Stimulated activated CD8-positive, alpha-beta memory T cell treated with anti-CD3 and anti-CD28 coated beads, Interleukin-7, amount 100 ng/mL, for 48 hours (primary cell): ENCODE data around the gene LRP3.
"Not testable (repeated sequence)": the region's sequence is repeated elsewhere in the genome, so short reads cannot be mapped to it uniquely, and the experiment has no call there.

ENCODE experiments used
- DNase-seq, 2 donors: peaks; one replicate each; pipeline ENCODE4 v3.0.0-alpha.2; 2020; ENCODE audit warnings: low read depth in 1 of 2; ENCODE audit errors: extremely low read depth in 1 of 2

The LRP3 gene, protein sequence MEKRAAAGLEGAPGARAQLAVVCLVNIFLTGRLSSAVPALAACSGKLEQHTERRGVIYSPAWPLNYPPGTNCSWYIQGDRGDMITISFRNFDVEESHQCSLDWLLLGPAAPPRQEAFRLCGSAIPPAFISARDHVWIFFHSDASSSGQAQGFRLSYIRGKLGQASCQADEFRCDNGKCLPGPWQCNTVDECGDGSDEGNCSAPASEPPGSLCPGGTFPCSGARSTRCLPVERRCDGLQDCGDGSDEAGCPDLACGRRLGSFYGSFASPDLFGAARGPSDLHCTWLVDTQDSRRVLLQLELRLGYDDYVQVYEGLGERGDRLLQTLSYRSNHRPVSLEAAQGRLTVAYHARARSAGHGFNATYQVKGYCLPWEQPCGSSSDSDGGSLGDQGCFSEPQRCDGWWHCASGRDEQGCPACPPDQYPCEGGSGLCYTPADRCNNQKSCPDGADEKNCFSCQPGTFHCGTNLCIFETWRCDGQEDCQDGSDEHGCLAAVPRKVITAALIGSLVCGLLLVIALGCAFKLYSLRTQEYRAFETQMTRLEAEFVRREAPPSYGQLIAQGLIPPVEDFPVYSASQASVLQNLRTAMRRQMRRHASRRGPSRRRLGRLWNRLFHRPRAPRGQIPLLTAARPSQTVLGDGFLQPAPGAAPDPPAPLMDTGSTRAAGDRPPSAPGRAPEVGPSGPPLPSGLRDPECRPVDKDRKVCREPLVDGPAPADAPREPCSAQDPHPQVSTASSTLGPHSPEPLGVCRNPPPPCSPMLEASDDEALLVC

DNA sequence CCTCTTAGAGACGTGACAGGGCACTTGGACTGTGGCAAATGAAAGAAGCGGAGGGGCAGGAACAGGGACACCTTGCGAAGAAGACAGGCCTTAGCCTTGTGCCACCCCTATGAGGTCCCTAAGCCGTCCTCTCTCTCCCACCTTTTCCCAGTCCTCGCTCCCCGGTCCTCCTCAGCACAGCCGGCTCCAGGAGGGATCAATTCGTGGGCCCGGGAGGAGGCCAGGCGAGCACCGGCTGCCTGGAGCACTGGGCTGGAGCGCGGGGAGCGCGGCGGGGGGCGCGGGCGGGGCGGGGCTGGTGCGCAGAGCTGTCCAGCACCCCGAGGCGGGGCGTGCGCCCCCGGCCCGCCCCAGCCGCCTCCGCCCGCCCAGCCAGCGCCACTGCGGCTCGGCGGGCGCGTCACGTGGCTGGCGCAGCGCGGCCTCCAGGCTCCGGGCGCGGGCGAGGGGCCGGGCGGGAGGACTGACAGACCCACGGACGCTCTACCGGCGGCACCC lies at the start of gene LRP3:
Gene LRP3 (plus strand): TSS at position 466 of the 498 bp plus-strand sequence. CDS start 456 bp downstream, outside the sequence.
- DNase-seq, result no peak

DNA sequence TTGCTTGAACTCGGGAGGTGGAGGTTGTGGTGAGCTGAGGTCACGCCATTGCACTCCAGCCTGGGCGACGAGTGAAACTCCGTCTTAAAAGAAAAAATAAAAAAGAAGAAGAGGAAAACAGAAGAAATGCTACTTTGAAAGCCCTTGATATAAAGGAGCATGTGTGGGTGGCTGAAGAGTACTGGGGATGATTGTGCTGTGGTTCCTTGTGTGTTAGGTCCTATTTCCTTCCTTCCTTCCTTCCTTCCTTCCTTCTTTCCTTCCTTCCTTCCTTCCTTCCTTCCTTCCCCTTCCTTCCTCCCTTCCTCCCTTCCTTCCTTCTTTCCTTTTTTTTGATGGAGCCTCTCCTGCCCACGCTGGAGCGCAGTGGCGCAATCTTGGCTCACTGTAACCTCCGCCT lies 47.9 kb upstream of the LRP3 start:
- DNase-seq, result no peak

DNA sequence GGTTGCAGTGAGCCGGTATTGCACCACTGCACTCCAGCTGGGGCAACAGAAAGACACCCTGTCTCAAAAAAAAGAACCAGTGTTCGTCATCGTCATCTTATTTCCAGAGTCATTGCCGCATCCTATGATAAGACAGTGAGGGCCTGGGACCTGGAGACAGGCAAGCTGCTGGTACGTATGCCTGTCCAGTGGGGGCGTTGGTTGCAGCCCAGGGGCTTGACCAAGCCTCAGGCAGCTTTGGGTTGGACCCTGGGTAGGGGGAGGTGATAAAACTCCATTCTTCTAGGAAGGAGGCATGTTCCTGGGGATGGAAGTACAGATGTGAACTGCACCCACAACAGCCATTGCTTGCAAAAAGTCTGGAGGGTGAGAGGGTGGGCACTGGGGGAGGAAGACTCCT lies 46.6 kb upstream of the LRP3 start:
- DNase-seq, result no peak

DNA sequence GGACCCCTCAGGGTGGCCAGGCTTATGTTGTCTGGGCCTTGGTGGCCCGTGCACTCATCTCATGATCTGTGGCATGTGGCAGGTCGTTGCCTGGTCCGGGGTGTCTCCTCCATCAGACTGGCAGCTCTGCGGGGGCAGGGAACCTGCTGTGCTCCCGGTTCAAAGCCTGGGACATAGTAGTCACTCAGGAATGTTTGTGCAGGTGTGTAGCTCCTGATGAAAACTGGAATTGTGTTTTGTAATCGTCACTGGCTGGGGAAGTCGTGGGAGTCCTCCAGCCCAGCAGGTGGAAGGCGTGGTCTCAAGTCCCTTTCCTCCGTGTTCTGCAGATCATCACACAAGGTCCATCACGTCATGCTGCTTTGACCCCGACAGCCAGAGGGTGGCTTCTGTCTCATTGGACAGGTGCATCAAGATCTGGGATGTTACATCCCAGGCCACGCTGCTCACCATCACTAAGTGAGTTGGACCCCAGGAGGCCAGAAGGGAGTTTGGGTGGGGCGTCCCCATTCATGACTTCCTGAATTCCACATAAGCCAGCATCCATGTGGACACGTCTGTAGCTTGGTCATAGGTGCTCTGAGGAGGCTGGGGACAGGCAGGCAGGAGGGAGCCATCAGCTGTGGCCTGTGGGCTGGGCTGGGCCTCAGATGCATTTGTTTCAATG lies 43.1 kb upstream of the LRP3 start:
- no peak for DNase-seq

DNA sequence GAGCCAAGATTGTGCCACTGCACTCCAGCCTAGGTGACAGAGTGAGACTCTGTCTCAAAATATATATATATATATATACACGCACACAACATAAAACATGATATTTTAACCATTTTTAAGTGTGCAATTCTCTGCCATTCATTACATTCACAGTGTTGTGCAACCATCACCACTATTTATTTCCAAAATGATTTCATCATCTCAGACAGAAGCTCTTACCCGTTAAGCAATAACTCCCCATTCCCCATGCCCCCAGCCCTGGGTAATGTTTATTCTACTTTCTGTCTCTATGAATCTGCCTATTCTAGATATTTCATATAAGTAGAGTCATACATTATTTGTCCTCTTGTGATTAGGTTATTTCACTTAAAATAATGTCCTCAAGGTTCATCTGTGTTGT lies 42.0 kb upstream of the LRP3 start:
- no peak for DNase-seq

DNA sequence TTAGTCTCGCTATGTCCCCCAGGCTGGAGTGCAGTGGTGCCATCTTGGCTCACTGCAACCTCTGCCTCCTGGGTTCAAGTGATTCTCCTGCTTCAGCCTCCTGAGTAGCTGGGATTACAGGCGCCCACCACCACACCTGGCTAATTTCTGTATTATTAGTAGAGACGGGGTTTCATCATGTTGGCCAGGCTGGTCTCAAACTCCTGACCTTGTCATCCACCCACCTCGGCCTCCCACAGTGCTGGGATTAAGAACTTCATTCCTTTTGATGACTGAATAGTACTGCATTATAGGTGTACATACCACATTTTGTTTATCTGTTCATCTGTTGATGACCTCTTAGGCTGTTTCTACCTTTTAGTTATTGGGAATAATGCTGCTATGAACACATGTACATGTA lies 41.5 kb upstream of the LRP3 start:
- not testable (repeated sequence) for DNase-seq

DNA sequence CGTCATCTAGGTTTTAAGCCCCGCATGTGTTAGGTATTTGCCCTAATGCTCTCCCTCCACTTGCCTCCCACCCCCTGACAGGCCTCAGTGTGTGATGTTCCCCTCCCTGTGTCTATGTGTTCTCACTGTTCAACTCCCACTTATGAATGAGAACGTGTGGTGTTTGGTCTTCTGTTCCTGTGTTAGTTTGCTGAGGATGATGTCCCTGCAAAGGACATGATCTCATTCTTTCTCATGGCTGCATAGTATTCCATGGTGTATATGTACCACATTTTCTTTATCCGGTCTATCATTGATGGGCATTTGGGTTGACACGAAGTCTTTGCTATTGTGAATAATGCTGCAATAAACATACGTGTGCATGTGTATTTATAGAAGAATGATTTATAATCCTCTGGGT lies 39.8 kb upstream of the LRP3 start:
- not testable (repeated sequence) for DNase-seq

DNA sequence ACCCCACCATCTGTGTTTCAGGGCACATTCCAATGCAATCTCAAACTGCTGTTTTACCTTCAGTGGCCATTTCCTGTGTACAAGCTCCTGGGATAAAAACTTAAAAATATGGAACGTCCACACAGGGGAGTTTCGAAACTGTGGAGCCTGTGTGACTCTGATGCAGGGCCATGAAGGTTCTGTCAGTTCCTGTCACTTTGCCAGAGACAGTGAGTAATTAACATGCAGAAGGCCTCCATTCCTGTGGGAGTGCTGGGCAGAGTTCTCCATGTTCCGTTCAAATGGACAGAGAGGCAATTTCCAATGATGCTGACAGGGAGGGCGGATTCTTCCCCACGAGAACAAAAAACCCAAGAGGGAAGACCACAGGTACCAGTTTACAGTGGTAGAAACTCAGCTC lies 37.8 kb upstream of the LRP3 start:
- no peak for DNase-seq

DNA sequence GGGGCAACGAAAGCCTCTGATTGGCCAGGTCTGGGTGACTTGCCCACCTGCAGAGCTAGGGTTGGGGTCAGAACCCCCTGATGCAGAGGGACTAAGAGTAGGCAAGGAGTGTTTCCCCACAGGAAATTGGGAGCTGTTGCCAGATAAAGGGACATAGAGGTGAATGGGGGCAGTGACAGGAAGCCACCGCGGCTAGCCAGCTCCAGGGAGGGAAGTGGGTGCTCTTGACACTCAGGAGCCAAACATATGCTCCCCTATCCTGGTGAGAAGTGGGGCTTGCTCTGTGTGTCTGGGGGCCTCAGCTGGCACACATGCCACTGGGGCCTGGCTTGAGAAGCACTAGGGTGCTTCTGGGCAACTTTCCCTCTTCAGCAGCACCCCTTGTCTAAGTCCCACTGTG lies 36.2 kb upstream of the LRP3 start:
- DNase-seq, result no peak

DNA sequence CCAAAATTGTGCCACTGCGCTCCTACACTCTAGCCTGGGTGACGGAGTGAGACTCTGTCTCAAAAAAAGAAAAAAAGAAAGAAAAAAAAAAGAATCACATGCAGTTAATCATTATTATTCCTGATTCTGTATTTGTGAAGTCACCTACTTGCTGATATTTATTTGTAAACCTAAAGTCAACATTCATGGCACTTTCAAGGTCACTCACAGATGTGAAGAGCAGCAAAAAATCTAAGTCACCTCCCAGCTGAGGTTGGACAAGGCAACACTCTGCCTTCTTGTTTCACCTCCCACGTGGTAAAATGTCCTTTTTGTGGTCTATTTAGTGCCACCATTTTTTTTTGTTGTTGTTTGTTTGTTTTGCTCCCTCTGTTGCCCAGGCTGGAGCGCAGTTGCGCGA lies 35.8 kb upstream of the LRP3 start:
- no peak for DNase-seq

DNA sequence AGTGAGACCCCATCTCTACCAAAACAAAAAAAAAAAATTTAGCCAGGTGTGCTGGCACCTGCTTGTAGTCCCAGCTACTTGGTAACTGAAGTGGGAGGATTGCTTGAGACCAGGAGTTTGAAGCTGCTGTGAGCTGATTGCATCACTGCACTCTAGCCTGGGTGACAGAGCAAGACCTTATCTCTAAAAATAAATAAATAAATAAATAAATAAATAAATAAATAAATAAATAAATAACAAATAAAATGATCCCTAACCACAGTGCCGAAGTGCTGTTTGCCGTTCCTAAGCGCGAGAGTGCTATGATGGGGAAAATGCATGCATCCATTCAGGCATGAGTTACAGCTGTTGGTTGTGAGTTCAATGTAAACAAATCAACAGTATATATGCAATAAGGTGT lies 35.0 kb upstream of the LRP3 start:
- DNase-seq, result no peak

DNA sequence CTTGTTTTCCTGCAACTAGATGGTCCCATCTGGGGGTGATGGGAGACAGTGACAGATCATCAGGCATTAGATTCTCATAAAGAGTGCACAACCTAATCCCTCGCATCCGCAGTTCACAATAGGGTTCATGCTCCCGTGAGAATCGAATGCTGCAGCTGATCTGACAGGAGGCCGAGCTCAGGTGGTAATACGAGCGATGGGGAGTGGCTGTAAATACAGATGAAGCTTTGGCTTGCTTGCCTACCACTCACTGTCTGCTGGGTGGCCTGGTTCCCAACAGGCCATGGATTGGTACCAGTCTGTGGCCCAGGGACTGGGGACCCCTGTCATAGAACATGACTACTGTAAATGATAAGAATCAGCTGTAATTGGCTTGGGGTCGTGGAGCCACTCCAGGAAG lies 34.2 kb upstream of the LRP3 start:
- no peak for DNase-seq

DNA sequence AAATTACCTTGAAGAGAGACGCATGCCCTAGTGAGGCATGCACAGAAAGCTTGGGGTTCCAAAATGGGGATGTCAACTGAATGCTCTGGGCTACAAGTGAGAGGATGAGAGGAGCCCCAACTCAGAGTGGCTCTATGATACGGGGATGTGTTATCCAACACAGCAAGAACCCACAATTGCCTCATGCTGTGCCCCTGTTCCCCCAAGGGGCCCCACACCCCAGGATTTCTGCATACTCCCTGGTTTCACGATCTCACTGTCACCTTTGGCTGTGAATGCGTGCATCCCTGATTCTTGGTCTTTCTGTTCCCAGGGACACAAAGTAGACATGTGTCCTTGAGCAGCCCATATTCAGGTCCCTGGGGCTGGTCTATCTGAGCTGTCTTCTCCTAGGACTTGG lies 32.9 kb upstream of the LRP3 start:
- DNase-seq, result no peak

DNA sequence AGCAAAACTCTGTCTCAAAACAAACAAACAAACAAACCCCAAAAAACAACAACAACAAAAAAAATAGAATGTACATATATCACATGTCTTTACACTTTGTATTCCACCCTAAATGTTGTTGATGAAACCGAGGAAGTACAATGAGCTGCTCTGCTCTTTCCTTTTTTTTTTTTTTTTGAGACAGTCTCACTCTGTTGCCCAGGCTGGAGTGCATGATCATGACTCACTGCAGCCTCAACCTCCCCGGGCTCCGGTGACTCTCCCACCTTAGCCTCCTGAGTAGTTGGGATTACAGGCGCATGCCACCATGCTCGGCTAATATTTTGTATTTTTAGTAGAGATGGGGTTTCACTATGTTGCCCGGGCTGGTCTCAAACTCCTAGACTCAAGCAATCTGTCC lies 30.6 kb upstream of the LRP3 start:
- no peak for DNase-seq

DNA sequence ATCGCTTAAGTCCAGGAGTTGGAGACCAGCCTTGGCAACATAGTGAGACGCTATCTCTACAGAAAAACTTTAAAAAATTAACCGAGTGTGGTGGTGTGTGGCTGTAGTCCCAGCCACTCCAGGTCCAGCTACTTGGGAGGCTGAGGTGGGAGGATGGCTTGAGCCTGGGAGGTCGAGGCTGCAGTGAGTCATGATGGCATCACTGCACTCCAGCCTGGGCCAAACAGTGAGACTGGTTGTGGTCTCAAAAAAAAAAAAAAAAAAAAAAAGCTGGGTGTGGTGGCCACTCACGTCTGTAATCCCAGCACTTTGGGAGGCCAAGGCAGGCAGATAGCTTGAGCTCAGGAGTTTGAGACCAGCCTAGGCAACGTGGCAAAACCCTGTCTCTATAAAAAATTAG lies 28.1 kb upstream of the LRP3 start:
- DNase-seq, result not testable (repeated sequence)

DNA sequence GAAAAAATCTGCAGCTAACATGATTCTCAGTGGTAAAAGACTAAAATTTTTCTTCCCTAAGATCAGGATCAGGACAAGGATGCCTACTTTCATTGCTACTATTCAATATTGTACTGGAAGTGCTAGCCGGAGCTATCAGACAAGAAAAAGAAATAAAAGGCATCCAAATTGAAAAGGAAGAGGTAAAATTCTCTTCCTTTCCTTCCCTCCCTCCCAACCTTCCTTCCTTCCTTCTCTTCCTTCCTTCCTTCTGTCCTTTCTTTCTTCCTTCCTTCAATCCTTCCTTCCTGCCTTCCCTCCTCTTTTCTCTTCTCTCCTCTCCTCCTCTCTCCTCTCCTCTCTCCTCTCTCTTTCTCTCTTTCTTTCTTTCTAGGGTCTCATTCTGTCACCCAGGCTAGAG lies 26.7 kb upstream of the LRP3 start:
- DNase-seq, result no peak

DNA sequence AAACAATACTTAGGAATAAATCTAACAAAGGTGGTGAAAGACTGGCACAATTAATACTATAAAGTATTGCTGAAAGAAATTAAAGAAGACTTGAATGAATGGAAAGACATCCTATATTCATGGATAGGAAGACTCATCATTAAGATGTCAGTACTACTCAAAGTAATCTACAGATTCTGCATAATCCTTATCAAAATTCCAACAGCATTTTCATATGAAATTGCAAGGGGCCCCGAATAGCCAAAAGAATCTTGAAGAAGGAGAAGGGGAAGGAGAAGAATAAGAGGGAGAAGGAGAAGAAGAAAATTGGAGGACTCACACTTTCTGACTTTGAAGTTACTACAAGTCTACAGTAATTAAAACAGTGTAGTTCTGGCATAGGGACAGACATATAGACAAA lies 25.6 kb upstream of the LRP3 start:
- no peak for DNase-seq

DNA sequence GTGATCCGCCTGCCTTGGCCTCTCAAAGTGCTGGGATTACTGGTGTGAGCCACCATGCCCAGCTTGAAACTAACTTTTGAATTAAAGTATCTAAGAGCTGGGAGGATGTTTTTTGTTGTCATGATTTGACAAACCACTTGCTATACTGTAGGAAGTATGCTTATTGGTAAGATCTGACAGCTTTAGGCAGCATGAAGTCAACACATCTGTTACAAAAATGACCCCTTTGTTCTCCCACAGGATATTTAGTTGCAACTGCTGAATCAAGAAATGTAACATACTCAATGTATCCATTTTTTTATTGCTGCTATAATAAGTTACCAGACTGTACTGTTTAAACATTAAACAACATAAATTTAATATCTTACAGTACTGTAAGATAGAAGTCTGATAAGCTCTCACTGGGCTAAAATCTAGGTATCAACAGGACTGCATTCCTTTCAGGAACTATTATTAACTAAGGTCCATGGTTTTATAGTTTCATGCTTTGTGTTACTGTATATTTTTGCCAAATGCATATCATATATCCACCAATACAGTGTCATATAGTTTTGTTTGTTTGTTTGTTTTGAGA lies 22.8 kb upstream of the LRP3 start:
- no peak for DNase-seq

DNA sequence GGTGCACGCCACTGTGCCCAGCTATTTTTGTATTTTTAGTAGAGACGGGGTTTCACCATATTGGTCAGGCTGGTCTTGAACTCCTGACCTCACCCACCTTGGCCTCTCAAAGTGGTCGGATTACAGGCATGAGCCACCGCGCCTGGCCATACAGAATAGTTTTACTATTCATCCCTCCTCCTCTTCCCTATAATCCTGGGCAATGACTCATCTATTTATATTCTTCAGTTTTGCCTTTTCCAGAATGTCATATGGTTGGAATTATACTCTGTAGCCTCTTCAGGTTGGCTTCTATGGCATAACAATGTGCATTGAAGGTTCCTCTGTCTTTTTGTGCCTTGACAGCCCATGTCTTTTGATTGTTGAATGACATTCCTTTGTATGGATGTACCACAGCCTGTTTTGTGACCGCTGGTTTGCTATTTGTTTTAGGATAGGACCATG lies 22.2 kb upstream of the LRP3 start:
- DNase-seq, result no peak

DNA sequence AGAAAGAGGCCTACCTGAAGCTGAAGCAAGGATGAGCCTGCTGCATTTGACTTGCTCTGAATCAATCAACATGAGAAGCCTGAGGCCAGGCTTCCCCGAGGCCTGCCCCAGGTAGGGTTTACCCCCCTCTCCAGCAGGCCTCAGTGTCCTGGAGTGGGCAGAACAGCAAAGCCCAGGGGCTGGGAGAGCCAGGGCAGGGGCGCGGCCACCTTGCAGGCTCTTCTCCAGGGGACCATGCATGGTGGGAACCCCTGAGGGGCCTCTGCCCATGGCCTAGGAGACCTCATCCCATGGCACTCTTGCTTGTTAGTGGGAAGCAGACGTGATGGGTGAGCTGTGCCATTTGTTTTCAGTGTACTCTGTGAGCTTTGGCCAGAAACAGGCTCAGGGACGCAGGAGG lies 19.9 kb upstream of the LRP3 start:
- DNase-seq, result no peak

DNA sequence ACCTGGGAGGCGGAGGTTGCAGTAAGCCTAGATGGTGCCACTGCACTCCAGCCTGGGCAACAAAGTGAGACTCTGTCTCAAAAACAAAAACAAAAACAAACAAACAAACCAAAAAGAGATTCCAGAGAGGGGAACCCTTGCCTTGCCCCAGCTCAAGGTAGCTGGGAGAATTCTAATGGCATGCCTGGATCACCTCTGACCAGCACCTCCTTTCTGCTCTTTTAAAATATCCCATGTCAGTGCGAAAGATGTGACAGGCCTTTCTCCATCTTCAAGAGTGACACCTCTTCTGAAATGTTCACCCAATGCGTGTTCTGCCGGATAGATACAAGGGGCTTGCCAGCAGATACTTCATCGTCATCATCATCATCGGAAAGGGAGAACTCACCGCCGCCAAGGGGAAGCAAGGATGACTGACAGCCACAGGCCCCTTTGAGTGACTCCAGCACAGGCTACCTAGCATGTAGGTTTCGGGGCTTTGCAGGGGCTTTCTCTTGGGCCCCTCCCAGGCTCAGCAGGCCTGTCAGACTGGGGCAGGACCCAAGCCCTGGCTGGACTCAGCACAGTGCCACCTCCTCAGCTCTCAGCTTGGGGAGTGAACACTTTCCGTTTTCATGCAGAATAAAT lies 18.9 kb upstream of the LRP3 start:
- no peak for DNase-seq
